ENCODE results near the gene MPPED1. TPM values are rescaled to one million over a fixed set of nuclear protein-coding genes. Genes with fewer than 3 reads are reported as not detected.

The MPPED1 gene
- total RNA-seq, 1 experiment from 2014 or later, result 0.28 TPM

DNA sequence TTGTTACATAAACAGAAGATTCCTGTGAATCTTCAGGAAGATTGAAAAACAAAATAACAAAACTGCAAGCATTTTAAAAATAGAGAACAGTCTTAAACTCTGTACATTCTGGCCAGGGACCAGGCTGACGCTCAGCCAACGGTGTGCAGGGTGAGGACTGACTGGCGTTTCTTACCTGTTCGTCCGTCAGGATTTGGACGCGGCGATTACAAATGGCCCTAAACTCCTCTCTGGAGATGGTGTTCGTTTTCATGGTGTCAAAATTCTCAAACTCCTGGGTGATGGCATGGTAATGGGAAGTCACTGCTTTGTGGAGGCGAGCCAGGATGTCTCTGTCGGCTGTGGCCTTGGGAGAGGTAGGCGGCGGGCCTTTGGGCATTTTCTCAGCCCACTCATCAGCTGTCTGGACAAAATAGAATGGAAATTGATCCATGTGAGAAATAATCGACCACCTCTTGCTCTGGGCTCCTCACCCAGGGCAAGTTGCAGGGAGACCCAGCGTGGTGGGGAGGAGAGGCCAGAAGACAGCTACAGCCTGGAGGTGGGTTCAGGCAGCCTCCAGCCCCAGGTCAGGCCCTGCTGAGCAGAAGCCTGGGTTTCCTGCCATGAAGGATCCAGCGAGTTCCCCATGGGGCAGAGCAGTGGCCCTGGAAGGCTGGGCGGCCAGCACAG is 143.0 kb downstream of the MPPED1 start:
- Histone ChIP-seq H2BK20ac (ENCODE audit: low read depth, low read length, poor library complexity, severe bottlenecking) (no peak overlapping the region), H2BK5ac (ENCODE audit: insufficient read length, low read length) (no peak overlapping the region), H3K79me1 (ENCODE audit: insufficient read depth, low read depth, low read length, poor library complexity, severe bottlenecking) (no peaks in the 10 kb centered on the region), H3K27ac (ENCODE audit: insufficient read length, low read depth, low read length) (no peak overlapping the region), H4K8ac (replicated peaks; ENCODE audit: insufficient read length, low read depth, low read length) (no peak overlapping the region), H3K23ac (ENCODE audit: insufficient read length, low read depth, low read length) (no peak overlapping the region), H3K18ac (ENCODE audit: insufficient read length, low read depth, low read length) (no peak overlapping the region), H2BK120ac (ENCODE audit: low read depth, low read length, poor library complexity, severe bottlenecking) (no peak overlapping the region), H2AK5ac (ENCODE audit: insufficient read length, low read length) (no peak overlapping the region), H4K20me1 (ENCODE audit: control insufficient read depth, insufficient read depth, insufficient read length) (no peaks in the 10 kb centered on the region), H4K5ac (ENCODE audit: insufficient read length, low read depth, low read length) (no peak overlapping the region), H3K14ac (ENCODE audit: insufficient read depth, low read length) (no peak overlapping the region), H3K23me2 (ENCODE audit: insufficient read length, low read depth, low read length, poor library complexity, severe bottlenecking) (no peaks in the 10 kb centered on the region), H3T11ph (ENCODE audit: low read length) (no peak overlapping the region), H3K56ac (ENCODE audit: insufficient read length, low read depth, low read length) (no peak overlapping the region), H3K79me2 (ENCODE audit: insufficient read depth, low read length) (no peaks in the 10 kb centered on the region), H3K9me3 (ENCODE audit: control insufficient read depth, low read depth, low read length) (peaks cover 6% of the 10 kb centered on the region), H3K27me3 (ENCODE audit: insufficient read depth, low read length) (no peaks in the 10 kb centered on the region), H3K4me2 (ENCODE audit: insufficient read depth, insufficient read length, low read length) (no peak overlapping the region), H2AFZ (ENCODE audit: low read length) (no peak overlapping the region), H3K9ac (ENCODE audit: extremely low read depth, insufficient read length, low read length) (no peak overlapping the region), H4K91ac (ENCODE audit: insufficient read length, low read depth, low read length) (no peak overlapping the region), H3K4me1 (ENCODE audit: insufficient read depth, low read length) (no peaks in the 10 kb centered on the region; the same call in 1 of the 2 replicates), H3K4ac (ENCODE audit: low read depth, low read length) (no peak overlapping the region), H2BK15ac (ENCODE audit: low read depth, low read length) (no peak overlapping the region), H2BK12ac (ENCODE audit: insufficient read length, low read depth, low read length) (no peak overlapping the region)
- DNase-seq, result no peak
- Mint-ChIP-seq H3K9me3 (peaks cover 25 to 32% of the 10 kb centered on the region in 2 experiments), H3K4me1 (peaks cover 7% of the 10 kb centered on the region in 2 experiments), H3K27ac (no peak overlapping the region; a peak in 1 of 7 replicates), H3K36me3 (ENCODE audit: insufficient read depth in 1 of 3, low read depth in 3 of 3) (peaks cover 2 to 5% (median 4%) of the 10 kb centered on the region in 3 experiments; a peak in 5 of 7 replicates), H3K27me3 (ENCODE audit: low read depth) (peaks cover 2% of the 10 kb centered on the region), H3K4me3 (no peak overlapping the region)
- no CpG with 5 or more reads among the region's 17 CpGs for WGBS (ENCODE audit: extremely low coverage, insufficient read length, low lambda C conversion rate)
- TF ChIP-seq CTCF (conservative IDR thresholded peaks at IDR 0.05), result no peak

All from H9 (cell line).